Nephron progenitor cell (in vitro differentiated cells): ENCODE results near the gene MEST.

Source experiments
- DNase-seq: peaks from one replicate; pipeline ENCODE4 v3.0.0; 2021
- H3K27ac Mint-ChIP-seq: 2 replicates; pipeline ENCODE4 v1.8.0; 2021; ENCODE audit warnings: mild to moderate bottlenecking, moderate library complexity, mixed read lengths
- H3K27me3 Mint-ChIP-seq: 2 replicates; pipeline ENCODE4 v1.8.0; 2021; ENCODE audit warnings: mild to moderate bottlenecking, low read depth, mixed read lengths; ENCODE audit not compliant: poor library complexity
- H3K36me3 Mint-ChIP-seq: 2 replicates; pipeline ENCODE4 v1.8.0; 2021; ENCODE audit warnings: low read depth, mixed read lengths
- H3K4me1 Mint-ChIP-seq: 2 replicates; pipeline ENCODE4 v1.8.0; 2021; ENCODE audit warnings: mixed read lengths
- H3K4me3 Mint-ChIP-seq: 2 replicates; pipeline ENCODE4 v1.8.0; 2021; ENCODE audit warnings: mild to moderate bottlenecking, moderate library complexity, mixed read lengths
- H3K9me3 Mint-ChIP-seq: 2 replicates; pipeline ENCODE4 v1.8.0; 2021; ENCODE audit warnings: mild to moderate bottlenecking, moderate library complexity, mixed read lengths
- CTCF ChIP-seq: fragments of 200-600 bp; sonication (generic); IDR thresholded peaks from 2 replicates; pipeline ENCODE4 v1.5.0; 2021; ENCODE audit warnings: antibody characterized with exemption

Gene MEST

GRCh38 chr7:130486954-130487436, 4.9 kb upstream of the MEST start:
- peaks cover 86% of the 10 kb centered on the region for H3K4me1 Mint-ChIP-seq
- H3K9me3 Mint-ChIP-seq: peaks cover 27% of the 10 kb centered on the region
- peak overlapping the region; percentile 90 for H3K27ac Mint-ChIP-seq
- peak overlapping the region; percentile 85 for H3K4me3 Mint-ChIP-seq
- peaks cover 25% of the 10 kb centered on the region for H3K36me3 Mint-ChIP-seq
- TF ChIP-seq CTCF: no peak
- no peak for DNase-seq
- H3K27me3 Mint-ChIP-seq: peaks cover 2% of the 10 kb centered on the region

GRCh38 chr7:130488392-130489139, 3.3 kb upstream of the MEST start:
- Mint-ChIP-seq H3K4me3 (peak overlapping the region; percentile 65), H3K9me3 (peaks cover 41% of the 10 kb centered on the region), H3K36me3 (peaks cover 39% of the 10 kb centered on the region), H3K27me3 (peaks cover 6% of the 10 kb centered on the region), H3K27ac (peak overlapping the region; percentile 100), H3K4me1 (peaks cover 71% of the 10 kb centered on the region)
- TF ChIP-seq CTCF: no peak
- DNase-seq: no peak

DNA sequence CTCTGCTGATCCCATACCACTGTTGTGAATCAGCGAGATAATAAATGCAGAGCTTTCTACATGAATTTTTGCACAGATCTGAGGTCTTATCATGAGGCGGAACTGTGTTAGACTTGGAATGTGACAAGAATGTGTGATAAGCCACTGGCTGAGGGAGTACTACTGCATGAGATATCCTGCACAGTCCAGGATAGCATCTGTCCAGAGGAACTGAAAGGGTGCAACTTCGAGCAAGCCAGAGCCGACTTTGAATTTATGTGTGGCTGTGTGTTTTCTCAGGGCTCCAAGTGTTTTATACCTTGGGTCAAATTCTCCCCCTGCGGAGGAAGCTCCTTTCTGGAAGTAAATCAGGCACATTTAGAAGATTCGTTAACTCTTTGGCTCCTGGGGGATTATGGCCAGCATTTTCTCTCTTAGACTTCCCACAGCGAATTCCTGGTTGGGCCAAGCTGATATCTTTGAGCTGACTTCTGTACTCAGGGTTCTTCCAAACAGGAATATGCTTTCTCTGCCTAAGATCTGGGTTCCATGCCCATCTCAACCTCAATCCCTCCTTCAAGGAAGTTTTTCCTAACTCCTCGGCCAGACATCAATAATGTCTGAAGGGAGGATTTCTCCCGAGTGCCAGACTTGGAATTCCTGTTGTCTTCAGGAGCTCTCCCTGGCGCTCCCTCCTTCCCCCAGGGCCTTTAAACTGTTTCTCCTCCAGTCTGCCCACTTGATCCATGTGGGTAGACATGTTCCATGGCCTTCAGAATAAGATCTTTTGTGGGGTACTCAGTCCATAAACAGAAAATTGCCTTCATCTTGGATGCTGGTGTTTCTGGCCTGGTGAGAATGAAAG, 2.5 kb upstream of the MEST start:
- peak; percentile 16 for DNase-seq
- Mint-ChIP-seq H3K27ac (peak overlapping the region; percentile 100), H3K9me3 (peaks cover 45% of the 10 kb centered on the region), H3K4me3 (peak overlapping the region; percentile 65), H3K27me3 (peaks cover 6% of the 10 kb centered on the region), H3K36me3 (peaks cover 47% of the 10 kb centered on the region), H3K4me1 (peaks cover 71% of the 10 kb centered on the region)
- TF ChIP-seq CTCF: no peak

GRCh38 chr7:130490311-130490791, 1.5 kb upstream of the MEST start:
- Mint-ChIP-seq H3K27ac (peak overlapping the region; percentile 100), H3K4me1 (peaks cover 71% of the 10 kb centered on the region)
- TF ChIP-seq CTCF: no peak

DNA sequence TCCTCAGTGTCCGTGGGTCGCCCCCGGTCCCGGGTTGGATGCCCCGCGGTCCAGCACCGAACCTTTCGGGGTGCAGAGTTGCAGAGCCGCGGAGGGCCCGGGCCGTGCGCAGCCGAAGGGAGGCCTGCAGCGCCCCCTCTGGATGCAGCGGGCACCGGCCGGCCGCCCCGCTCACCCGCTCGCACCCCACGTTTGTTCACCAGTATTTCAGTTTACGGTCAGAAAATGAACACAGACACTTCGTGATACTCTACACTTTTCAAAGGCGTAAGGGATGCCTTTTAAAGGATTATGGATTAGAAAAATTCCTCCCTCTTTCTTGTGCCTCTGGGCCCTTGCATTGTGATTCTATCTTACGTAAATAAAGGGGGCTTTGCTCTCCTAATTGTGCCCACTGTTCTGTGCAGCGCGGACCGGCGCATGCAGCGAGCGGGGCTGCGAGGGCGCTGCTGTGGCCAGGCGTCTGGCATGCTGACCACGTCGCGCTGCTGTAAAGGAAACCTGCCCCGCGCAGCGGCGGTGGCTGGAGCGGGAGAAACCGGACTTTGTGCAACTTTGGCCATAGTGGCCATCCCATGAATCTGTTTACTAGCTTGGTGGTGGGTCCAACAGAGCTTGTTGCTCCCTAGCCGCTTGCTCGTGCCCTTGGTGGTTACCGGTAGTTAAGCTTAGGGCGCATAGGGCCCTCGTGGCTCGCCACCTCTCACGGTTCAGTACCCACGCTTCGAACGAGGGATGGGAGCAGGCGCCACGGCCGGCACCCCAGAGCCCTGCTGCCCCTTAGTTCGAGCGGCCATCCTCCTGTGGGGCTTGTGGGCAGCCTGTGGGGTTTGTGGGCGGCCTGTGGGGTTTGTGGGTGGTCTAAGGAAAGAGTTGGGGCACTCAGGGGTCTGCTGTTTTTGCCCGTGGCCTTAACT, 739 bp upstream of the MEST start:
- peaks cover 71% of the 10 kb centered on the region for H3K4me1 Mint-ChIP-seq
- peaks cover 6% of the 10 kb centered on the region for H3K27me3 Mint-ChIP-seq
- TF ChIP-seq CTCF: peak; percentile 53
- peak overlapping the region; percentile 82 for H3K4me3 Mint-ChIP-seq
- peak overlapping the region; percentile 100 for H3K27ac Mint-ChIP-seq
- peaks cover 54% of the 10 kb centered on the region for H3K36me3 Mint-ChIP-seq
- DNase-seq: peak; percentile 63
- peaks cover 35% of the 10 kb centered on the region for H3K9me3 Mint-ChIP-seq

More at GRCh38 chr7:130490311-130490791, 1.5 kb upstream of the MEST start:
- peaks cover 6% of the 10 kb centered on the region for H3K27me3 Mint-ChIP-seq
- peaks cover 36% of the 10 kb centered on the region for H3K9me3 Mint-ChIP-seq
- DNase-seq: peak; percentile 57
- peaks cover 48% of the 10 kb centered on the region for H3K36me3 Mint-ChIP-seq
- H3K4me3 Mint-ChIP-seq: peak overlapping the region; percentile 82
